HG03139 (cell line): ENCODE measurements around the gene SPNS3.

Source experiments
- ATAC-seq: cut with Tn5 transposase; IDR thresholded peaks from one replicate; pipeline ENCODE4 v1.9.1; 2021; ENCODE audit not compliant: unreplicated experiment

The SPNS3 gene

DNA sequence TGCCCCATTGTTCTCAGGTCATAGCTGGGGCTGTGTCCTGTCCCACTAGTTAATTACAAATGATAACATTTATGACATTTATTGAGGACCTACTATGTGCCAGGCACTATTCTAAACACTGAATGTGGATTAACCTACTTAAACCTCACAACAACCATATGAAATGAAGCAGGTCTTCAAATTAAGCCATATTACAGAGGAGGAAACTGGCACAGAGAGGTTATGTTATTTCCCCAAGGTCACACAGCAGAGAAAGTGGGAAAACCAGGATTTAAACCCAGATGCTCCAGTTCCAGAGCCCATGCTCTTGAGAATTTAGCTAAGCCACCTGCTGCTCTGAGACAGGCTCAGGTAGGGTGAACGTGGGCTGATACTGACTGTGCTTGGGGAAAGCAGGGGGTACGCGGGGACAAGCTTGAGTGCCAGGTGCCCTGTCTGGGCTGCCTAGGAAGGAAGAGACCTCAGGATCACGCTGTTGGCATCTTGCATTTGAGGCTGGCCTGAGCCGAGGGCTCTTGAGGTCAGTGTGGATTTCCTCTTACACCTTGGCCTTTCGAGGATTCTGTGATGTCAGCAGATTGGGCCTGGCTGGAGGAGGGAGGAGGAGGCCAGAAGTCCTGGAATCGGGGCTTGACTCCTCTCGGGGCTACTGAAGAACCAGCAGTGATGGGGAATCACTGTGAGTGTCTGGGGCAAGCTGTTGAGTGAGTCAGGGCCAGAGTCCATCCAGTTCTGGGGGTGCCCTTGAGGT, 73.8 kb downstream of the SPNS3 start:
- no peak for ATAC-seq

GRCh38 chr17:4508207-4508606, 74.5 kb downstream of the SPNS3 start:
- no peak for ATAC-seq

GRCh38 chr17:4509401-4509800, 75.7 kb downstream of the SPNS3 start:
- ATAC-seq, result no peak

DNA sequence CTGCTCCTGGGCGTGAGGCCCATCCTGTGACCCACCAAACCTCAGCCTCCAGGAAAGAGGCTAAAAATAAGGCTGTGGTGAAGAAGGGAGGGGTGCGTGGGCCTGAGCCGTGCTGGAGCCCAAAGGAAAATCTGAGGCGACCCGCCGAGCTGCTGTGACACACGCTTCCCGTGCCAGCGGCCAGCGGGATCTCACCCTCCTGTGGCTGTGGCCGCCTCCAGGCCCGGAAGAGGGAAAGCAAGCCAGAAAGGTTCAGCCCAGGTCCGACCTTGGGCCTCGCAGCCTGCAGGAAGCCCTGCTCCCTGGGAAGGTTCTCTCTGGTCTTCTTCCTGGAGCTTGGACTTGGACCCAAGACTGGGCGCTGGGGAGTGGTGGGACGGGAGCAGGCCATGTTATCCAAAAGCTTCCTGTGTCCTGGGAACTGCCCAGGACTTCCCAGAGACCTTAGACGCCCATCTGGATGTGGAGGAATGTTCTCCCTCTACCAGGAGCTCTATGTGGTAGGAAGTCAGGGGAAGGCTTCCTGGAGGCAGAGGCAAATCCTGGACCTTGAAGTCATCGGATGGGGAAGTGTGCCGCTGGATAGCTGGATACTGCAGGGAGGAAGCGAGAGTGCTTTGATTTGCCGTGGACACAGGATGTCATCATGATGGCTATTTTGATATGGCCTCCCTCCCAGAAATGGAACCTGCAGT, 76.3 kb downstream of the SPNS3 start:
- ATAC-seq, result no peak

- no peak for ATAC-seq
These were observed 76.8 kb downstream of the SPNS3 start for GRCh38 chr17:4510618-4510941.

DNA sequence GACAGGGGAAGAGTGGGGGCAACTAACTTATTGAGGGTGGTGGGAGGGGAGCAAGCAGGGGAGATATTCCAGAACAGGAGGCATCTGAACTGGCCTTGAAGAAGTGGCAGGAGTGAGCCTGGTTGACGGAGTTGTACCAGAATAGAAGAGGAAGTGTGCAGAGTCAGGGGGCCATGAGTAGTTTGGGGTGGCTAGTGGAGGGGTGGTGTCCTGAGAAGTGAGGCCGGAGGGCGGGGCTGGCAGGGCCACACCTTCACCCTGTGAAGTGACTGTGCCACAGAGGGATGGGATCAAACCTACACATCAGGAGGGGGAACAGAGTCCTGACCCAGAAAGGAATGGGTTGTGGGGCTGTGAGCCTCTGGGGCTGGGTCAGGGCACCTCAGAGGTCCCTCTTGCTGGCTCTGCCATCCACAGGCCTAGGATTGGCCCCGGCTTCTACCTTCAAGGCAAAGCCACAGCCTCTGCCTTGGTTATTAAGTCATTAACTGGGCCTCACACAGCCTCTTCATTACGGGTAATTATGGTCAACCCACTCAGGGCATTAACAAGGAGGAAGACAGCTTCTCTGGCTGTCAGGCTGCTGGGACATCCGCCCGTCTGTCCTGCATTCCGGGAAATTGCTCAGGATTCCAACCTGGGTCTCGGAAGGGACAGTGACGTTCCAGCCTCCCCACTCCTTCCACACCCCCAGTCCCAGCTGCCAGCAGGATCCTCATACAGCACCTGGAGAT, 77.6 kb downstream of the SPNS3 start:
- no peak for ATAC-seq

- ATAC-seq, result no peak
These were observed 78.7 kb downstream of the SPNS3 start for GRCh38 chr17:4512156-4513112.

GRCh38 chr17:4513113-4514032, 79.6 kb downstream of the SPNS3 start:
- ATAC-seq, result no peak

DNA sequence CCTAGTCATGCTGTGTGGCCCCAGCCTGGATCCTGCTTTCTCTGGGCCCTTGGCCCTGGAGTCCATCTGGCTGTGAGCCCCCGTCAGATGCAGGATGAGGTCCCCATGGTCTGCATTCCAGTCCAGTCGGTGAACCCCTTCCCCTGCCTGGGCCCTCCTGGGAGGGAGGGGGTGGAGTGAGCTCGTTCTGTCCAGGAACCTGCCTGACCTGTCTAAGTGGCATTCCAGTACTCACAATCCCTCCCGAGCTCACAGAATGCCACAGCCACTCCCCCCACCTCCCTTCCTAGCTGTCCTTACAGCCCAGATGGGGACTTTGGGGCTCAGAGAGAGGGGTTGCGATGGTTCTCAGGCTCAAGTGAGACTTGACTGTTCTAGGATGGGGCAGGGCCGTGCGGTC, 80.5 kb downstream of the SPNS3 start:
- no peak for ATAC-seq

- ATAC-seq, result no peak
These were observed 81.0 kb downstream of the SPNS3 start for GRCh38 chr17:4514779-4515178.

DNA sequence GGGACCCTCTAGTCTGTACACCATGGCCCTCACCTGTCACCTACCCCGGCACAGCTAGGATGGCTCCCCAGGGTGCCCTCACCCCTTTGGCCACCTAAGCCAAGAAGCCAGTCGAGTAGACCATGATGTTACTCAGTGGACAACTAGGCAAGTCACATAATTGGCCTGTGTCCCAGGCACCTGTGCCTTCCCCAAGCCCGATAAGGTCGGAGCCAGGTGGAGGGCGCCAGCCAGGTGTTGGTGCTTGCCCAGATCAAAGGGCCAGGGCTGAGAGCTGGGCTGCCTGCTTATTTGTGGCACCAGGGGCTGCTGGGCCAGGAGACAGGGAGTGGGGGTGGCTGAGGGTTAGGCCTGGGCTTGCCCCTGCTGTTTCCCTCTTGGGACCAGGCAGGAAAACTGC, 81.8 kb downstream of the SPNS3 start:
- no peak for ATAC-seq

GRCh38 chr17:4516735-4517134, 83.0 kb downstream of the SPNS3 start:
- ATAC-seq, result no peak

DNA sequence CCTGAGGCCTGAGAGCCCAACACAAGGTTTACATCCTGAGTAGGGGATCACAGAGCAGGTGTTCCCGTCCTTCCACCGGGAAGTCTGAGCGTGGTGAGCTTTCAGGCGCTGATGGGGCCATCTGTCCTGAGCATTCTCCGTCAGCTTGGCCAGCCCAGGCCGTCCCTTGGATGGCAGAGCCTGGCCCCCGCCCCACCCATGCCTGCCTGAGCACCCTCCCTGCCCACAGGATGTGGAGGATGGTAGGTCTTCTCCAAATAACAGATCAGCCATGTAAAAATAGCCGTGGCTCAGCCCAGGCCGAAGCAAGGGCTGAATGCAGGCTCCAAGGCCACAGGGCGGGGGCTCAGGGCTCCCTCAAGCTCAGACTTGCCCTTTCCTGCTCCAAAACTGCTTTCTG, 85.2 kb downstream of the SPNS3 start:
- no peak for ATAC-seq

- no peak for ATAC-seq
These were observed 85.6 kb downstream of the SPNS3 start for GRCh38 chr17:4519361-4519788.

DNA sequence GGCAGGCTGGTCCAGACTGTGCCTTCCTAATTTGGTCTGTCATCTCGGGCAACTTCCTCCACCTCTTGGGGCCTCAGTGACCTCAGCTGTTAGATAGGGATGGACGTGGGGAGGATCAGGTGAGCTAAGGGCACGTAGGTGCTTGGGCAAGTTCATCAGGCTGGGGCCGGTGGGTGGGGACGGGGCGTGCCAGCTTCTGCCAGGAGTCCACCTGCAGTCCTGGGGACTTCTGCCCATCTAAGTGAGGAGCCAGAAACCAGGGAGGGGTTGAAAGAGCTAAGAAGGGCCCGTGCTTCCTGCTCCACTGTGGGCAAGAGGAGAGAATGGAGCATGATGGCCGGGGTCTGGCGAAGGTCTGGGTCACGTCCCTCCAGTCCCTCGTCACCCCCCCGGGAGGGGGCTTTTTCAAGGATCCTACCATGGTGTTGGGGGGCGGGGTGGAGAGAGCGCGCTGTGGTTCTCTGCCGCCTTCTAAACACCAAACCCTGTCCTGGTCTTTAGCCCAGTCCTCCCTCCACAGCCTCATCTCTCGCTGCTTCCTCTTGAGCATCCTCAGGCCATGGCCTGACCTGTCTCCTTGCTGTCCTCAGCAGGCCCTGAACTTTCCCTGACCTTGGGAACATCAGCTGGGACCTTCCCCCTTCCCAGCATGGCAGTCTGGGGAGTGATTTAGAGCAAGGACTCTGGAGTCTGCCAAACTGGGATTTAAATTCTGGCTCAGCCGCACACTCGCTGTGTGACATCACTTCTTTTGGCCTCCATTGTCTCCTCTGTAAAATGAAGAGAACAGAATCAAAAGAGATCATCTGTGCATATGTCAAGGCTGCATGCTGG, 86.5 kb downstream of the SPNS3 start:
- no peak for ATAC-seq

GRCh38 chr17:4520894-4521600, 87.3 kb downstream of the SPNS3 start:
- no peak for ATAC-seq

DNA sequence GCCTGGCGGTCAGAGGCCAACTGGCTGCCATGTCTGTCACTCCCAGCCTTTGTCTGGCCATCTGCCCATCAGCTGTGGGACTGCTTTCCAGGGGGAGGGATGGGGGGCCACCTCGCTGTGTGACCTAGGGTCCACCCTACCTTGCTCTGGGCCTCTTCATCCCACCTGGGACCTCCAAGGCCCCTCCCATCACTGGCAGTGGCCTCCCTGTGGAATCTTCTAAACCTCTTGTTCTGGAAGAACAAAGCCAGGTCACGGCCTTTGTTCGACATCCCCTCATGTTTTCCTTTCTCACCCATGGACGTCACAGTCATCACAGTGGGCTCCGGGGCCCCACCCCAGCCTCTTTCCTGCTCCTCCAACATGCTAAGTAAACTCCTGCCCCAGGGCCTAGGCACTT, 88.9 kb downstream of the SPNS3 start:
- ATAC-seq, result no peak

DNA sequence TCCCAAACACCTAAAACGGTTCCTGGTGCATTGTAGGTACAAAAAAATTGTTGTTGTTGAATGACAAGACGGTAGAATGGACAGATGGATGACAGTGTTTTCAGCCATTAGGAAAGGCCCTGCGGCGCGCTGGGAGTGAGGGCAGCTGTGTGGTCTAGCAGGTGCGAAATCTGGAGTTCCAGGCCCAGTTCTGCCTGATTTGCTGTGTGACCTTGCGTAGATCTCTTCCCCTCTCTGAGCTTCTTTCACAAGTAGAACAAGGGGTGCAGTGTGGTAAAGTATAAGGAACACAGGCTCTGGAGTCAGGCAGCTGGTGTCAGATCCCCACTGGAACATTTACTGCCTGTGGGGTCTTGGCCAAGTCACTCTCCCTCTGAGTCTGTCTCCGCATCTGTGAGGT, 90.2 kb downstream of the SPNS3 start:
- no peak for ATAC-seq
